Smooth muscle cell (in vitro differentiated cells): ENCODE results near the gene LRRC1. TPM values are rescaled to one million over a fixed set of nuclear protein-coding genes. Genes with fewer than 3 reads are reported as not detected.

Source experiments
- DNase-seq: peaks from one replicate; lab custom pipeline; 2025; ENCODE audit not compliant: unreplicated experiment; lab: John Stamatoyannopoulos, UW
- H2AFZ ChIP-seq: fragments of 200-600 bp; sonication (generic); 2 replicates; pipeline ENCODE4 v1.6.0; 2016; ENCODE audit warnings: antibody characterized with exemption, low read depth, mild to moderate bottlenecking
- H3F3A ChIP-seq: fragments of 200-600 bp; sonication (generic); 2 replicates; pipeline ENCODE4 v1.6.0; 2017; ENCODE audit warnings: antibody characterized with exemption, low read depth
- H3K27ac ChIP-seq: fragments of 200-600 bp; sonication (generic); 2 replicates; pipeline ENCODE4 v1.5.1; 2016; ENCODE audit warnings: low read depth, mild to moderate bottlenecking
- H3K27me3 ChIP-seq: fragments of 200-600 bp; sonication (generic); 2 replicates; pipeline ENCODE4 v1.6.1; 2016; ENCODE audit warnings: low read depth, mild to moderate bottlenecking
- H3K36me3 ChIP-seq: fragments of 200-600 bp; sonication (generic); 2 replicates; pipeline ENCODE4 v1.5.1; 2016; ENCODE audit warnings: low read depth
- H3K4me1 ChIP-seq: fragments of 200-600 bp; sonication (generic); 2 replicates; pipeline ENCODE4 v1.5.1; 2016; ENCODE audit warnings: low read depth
- H3K4me2 ChIP-seq: fragments of 200-600 bp; sonication (generic); 2 replicates; pipeline ENCODE4 v1.6.0; 2016; ENCODE audit warnings: mild to moderate bottlenecking
- H3K4me3 ChIP-seq: fragments of 200-600 bp; sonication (generic); 2 replicates; pipeline ENCODE4 v1.5.1; 2016; ENCODE audit warnings: mild to moderate bottlenecking
- H3K79me2 ChIP-seq: fragments of 200-600 bp; sonication (generic); 2 replicates; pipeline ENCODE4 v1.6.0; 2016; ENCODE audit warnings: low read depth, mild to moderate bottlenecking
- H3K9ac ChIP-seq: fragments of 200-600 bp; sonication (generic); 2 replicates; pipeline ENCODE4 v1.6.0; 2016; ENCODE audit warnings: low read depth
- H3K9me3 ChIP-seq: fragments of 200-600 bp; sonication (generic); replicated peaks from 2 replicates; pipeline ENCODE4 v1.5.1; 2016; ENCODE audit warnings: low read depth
- H4K20me1 ChIP-seq: fragments of 200-600 bp; sonication (generic); 2 replicates; pipeline ENCODE4 v1.6.0; 2016; ENCODE audit warnings: low read depth
- WGBS: methylation state at CpG from one replicate; pipeline ENCODE4 v1.1.7; 2016; ENCODE audit warnings: low lambda C conversion rate; 5-methylcytosine and 5-hydroxymethylcytosine counted together
- polyA plus RNA-seq: library from polyadenylated mRNA; unstranded; fragments of >200 nt; fragmentation: Nextera tagmentation; extraction: Ambion mirVana; gene quantifications from 2 replicates; pipeline ENCODE4 v1.2.1, GENCODE V29; 2016
- total RNA-seq: library from RNA; depleted of rRNA; stranded (reverse); fragments of >200 nt; gene quantifications from 2 replicates; pipeline ENCODE4 v1.2.3, GENCODE V29; 2014
- TF ChIP-seq, protein P1 (sequence below): fragments of 200-600 bp; sonication (generic); IDR thresholded peaks from 2 replicates; pipeline ENCODE4 v1.5.1; 2017; ENCODE audit warnings: borderline replicate concordance, mild to moderate bottlenecking, antibody characterized with exemption; ENCODE audit not compliant: insufficient read depth, poor library complexity, severe bottlenecking

LRRC1 gene
- total and polyA plus RNA-seq, 2 experiments from 2014 or later: 11.8 to 19.9 TPM

DNA sequence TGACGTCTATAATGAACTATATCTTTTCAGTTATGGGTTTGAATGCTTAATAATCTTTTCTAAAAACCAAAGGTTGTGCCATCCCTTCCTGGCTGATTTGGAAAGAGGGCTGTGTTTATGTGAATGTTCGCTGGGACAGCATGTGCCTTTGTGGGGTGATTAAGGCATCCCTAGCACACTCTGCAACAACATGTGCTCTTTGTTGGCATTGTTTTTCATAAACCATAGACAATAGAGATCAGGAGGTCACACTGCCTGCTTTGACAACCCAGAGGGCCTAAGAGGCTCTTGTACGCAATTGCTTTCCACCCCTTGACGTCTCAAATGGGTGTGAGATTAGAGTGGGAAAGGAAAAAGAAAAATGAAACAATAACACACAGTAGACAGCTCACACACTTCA, 116.0 kb downstream of the LRRC1 start:
- Histone ChIP-seq H3K9me3 (no peaks in the 10 kb centered on the region), H3K4me3 (no peak overlapping the region), H3K4me1 (peaks cover 9% of the 10 kb centered on the region), H4K20me1 (no peaks in the 10 kb centered on the region), H3F3A (no peaks in the 10 kb centered on the region), H3K79me2 (no peaks in the 10 kb centered on the region), H2AFZ (no peak overlapping the region), H3K4me2 (no peak overlapping the region), H3K9ac (no peak overlapping the region), H3K36me3 (no peaks in the 10 kb centered on the region), H3K27me3 (no peaks in the 10 kb centered on the region), H3K27ac (no peak overlapping the region)
- 95% methylated on average over 4 of the region's 4 CpGs for WGBS
- no peak for DNase-seq
- TF ChIP-seq, protein P1, sequence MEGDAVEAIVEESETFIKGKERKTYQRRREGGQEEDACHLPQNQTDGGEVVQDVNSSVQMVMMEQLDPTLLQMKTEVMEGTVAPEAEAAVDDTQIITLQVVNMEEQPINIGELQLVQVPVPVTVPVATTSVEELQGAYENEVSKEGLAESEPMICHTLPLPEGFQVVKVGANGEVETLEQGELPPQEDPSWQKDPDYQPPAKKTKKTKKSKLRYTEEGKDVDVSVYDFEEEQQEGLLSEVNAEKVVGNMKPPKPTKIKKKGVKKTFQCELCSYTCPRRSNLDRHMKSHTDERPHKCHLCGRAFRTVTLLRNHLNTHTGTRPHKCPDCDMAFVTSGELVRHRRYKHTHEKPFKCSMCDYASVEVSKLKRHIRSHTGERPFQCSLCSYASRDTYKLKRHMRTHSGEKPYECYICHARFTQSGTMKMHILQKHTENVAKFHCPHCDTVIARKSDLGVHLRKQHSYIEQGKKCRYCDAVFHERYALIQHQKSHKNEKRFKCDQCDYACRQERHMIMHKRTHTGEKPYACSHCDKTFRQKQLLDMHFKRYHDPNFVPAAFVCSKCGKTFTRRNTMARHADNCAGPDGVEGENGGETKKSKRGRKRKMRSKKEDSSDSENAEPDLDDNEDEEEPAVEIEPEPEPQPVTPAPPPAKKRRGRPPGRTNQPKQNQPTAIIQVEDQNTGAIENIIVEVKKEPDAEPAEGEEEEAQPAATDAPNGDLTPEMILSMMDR: no peak

- 96% methylated on average over 1 of the region's 1 CpG for WGBS
- Histone ChIP-seq H4K20me1 (no peaks in the 10 kb centered on the region), H3K4me2 (no peak overlapping the region), H3K79me2 (no peaks in the 10 kb centered on the region), H3F3A (no peaks in the 10 kb centered on the region), H3K9ac (no peak overlapping the region), H3K4me1 (peaks cover 9% of the 10 kb centered on the region), H2AFZ (no peak overlapping the region), H3K27me3 (no peaks in the 10 kb centered on the region), H3K36me3 (no peaks in the 10 kb centered on the region), H3K9me3 (no peaks in the 10 kb centered on the region), H3K4me3 (no peak overlapping the region), H3K27ac (no peak overlapping the region)
- TF ChIP-seq, protein P1: no peak
- DNase-seq: no peak
Measured at GRCh38 chr6:53912661-53913060, 117.9 kb downstream of the LRRC1 start.

DNA sequence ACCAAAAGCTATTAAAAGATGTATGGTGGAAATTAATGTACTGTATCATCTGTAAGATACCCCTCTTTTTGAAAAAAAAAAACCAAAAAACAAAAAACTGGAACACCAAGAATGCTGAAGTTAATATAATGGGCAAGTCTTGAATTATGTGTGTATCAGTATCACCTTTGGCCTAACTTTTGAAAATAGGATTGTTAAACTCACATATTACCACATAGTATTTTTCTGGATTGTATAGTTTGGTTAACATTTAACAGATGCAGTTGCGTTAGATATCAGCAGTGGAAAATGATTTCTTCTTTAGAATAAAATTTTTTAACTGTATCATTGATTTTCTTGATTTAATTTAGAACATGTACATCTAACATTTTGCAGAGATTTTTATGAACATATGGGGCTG, 118.5 kb downstream of the LRRC1 start:
- Histone ChIP-seq H3K27me3 (no peaks in the 10 kb centered on the region), H3K4me1 (peaks cover 9% of the 10 kb centered on the region), H2AFZ (no peak overlapping the region), H3K9me3 (no peaks in the 10 kb centered on the region), H4K20me1 (no peaks in the 10 kb centered on the region), H3F3A (no peaks in the 10 kb centered on the region), H3K27ac (no peak overlapping the region), H3K9ac (no peak overlapping the region), H3K4me2 (no peak overlapping the region), H3K4me3 (no peak overlapping the region), H3K79me2 (no peaks in the 10 kb centered on the region), H3K36me3 (no peaks in the 10 kb centered on the region)
- TF ChIP-seq, protein P1: no peak
- no peak for DNase-seq
- 98% methylated on average over 1 of the region's 1 CpG for WGBS

- Histone ChIP-seq H3K9me3 (no peaks in the 10 kb centered on the region), H3K79me2 (no peaks in the 10 kb centered on the region), H3K27me3 (no peaks in the 10 kb centered on the region), H3K27ac (no peak overlapping the region), H3F3A (no peaks in the 10 kb centered on the region), H3K9ac (no peak overlapping the region), H3K36me3 (no peaks in the 10 kb centered on the region), H2AFZ (no peak overlapping the region), H3K4me2 (no peak overlapping the region), H4K20me1 (no peaks in the 10 kb centered on the region), H3K4me1 (peaks cover 6% of the 10 kb centered on the region), H3K4me3 (no peak overlapping the region)
- TF ChIP-seq, protein P1: no peak
- no peak for DNase-seq
- 53% methylated on average over 5 of the region's 5 CpGs for WGBS
Measured at GRCh38 chr6:53915026-53915691, 120.4 kb downstream of the LRRC1 start.
